Type B pancreatic cell (in vitro differentiated cells): Measurements from ENCODE around the gene TEKTIP1. TPM values are rescaled to one million over a fixed set of nuclear protein-coding genes. Genes with fewer than 3 reads are reported as not detected.
A peak's percentile ranks its signal among the peaks of the same experiment; 100 is the strongest.

Experiments
- DNase-seq: peaks from one replicate; pipeline ENCODE4 v3.0.0; 2021; ENCODE audit warnings: mixed read lengths; ENCODE audit not compliant: unreplicated experiment; ENCODE audit errors: extremely low spot score
- H3K27ac Mint-ChIP-seq: 2 replicates; pipeline ENCODE4 v1.8.0; 2021; ENCODE audit warnings: mild to moderate bottlenecking, mixed read lengths
- H3K27me3 Mint-ChIP-seq: 2 replicates; pipeline ENCODE4 v1.8.0; 2021; ENCODE audit warnings: mixed read lengths
- H3K36me3 Mint-ChIP-seq: 2 replicates; pipeline ENCODE4 v1.8.0; 2021; ENCODE audit warnings: mixed read lengths
- H3K4me1 Mint-ChIP-seq: one replicate; pipeline ENCODE4 v1.8.0; 2021; ENCODE audit warnings: mixed read lengths; ENCODE audit not compliant: unreplicated experiment
- H3K4me3 Mint-ChIP-seq: 2 replicates; pipeline ENCODE4 v1.8.0; 2021; ENCODE audit warnings: mild to moderate bottlenecking, mixed read lengths
- H3K9me3 Mint-ChIP-seq: 2 replicates; pipeline ENCODE4 v1.8.0; 2021; ENCODE audit warnings: mixed read lengths
- CTCF ChIP-seq: fragments of 200-600 bp; sonication (generic); conservative IDR thresholded peaks from 2 replicates; pipeline ENCODE4 v1.5.0; 2021; ENCODE audit warnings: antibody characterized with exemption, mild to moderate bottlenecking
- total RNA-seq: library from RNA; stranded (reverse); gene quantifications from 2 replicates; pipeline ENCODE4 v1.2.1, GENCODE V29; 2021; ENCODE audit warnings: low replicate concordance

Gene TEKTIP1
- total RNA-seq, 1 donor from 2014 or later: 3.4 TPM

GRCh38 chr19:3520166-3521103 is 18.5 kb upstream of the TEKTIP1 start:
- Mint-ChIP-seq H3K27ac (peak overlapping the region; percentile 97), H3K9me3 (no peaks in the 10 kb centered on the region), H3K27me3 (no peaks in the 10 kb centered on the region), H3K36me3 (peaks cover 5% of the 10 kb centered on the region), H3K4me3 (peak overlapping the region; percentile 51), H3K4me1 (no peaks in the 10 kb centered on the region)
- peak; percentile 22 for TF ChIP-seq CTCF
- no peak for DNase-seq

GRCh38 chr19:3521104-3521445 is 17.9 kb upstream of the TEKTIP1 start:
- peak overlapping the region; percentile 51 for H3K4me3 Mint-ChIP-seq
- H3K36me3 Mint-ChIP-seq: peaks cover 5% of the 10 kb centered on the region
- H3K4me1 Mint-ChIP-seq: no peaks in the 10 kb centered on the region
- no peak for DNase-seq
- no peaks in the 10 kb centered on the region for H3K9me3 Mint-ChIP-seq
- H3K27ac Mint-ChIP-seq: peak overlapping the region; percentile 97
- TF ChIP-seq CTCF: no peak
- H3K27me3 Mint-ChIP-seq: no peaks in the 10 kb centered on the region

GRCh38 chr19:3522421-3523360 is 16.3 kb upstream of the TEKTIP1 start:
- no peak for DNase-seq
- peaks cover 5% of the 10 kb centered on the region for H3K36me3 Mint-ChIP-seq
- H3K4me1 Mint-ChIP-seq: no peaks in the 10 kb centered on the region
- TF ChIP-seq CTCF: no peak
- H3K27ac Mint-ChIP-seq: no peak overlapping the region
- no peaks in the 10 kb centered on the region for H3K9me3 Mint-ChIP-seq
- H3K27me3 Mint-ChIP-seq: no peaks in the 10 kb centered on the region
- H3K4me3 Mint-ChIP-seq: no peak overlapping the region

- Mint-ChIP-seq H3K9me3 (no peaks in the 10 kb centered on the region), H3K4me3 (no peak overlapping the region), H3K4me1 (no peaks in the 10 kb centered on the region), H3K27ac (no peak overlapping the region), H3K27me3 (no peaks in the 10 kb centered on the region), H3K36me3 (peaks cover 5% of the 10 kb centered on the region)
- TF ChIP-seq CTCF: no peak
- no peak for DNase-seq
These were observed 15.5 kb upstream of the TEKTIP1 start for GRCh38 chr19:3523361-3524077.
